Tibial nerve (tissue), 4 donors: ENCODE data around the gene TTC22.

Source experiments
- EP300 ChIP-seq, 2 donors: sonication (generic); formaldehyde crosslinking; IDR thresholded peaks; one replicate each; pipeline ENCODE4 v1.6.1; 2017; ENCODE audit warnings: antibody characterized with exemption in 2 of 2, mild to moderate bottlenecking in 1 of 2
- POLR2A ChIP-seq, 2 donors: fragments of 450-650 bp; IDR thresholded peaks; one replicate each; pipeline ENCODE4 v1.6.1; 2017; ENCODE audit warnings: antibody characterized with exemption in 2 of 2, mild to moderate bottlenecking in 2 of 2, moderate library complexity in 2 of 2
- TF ChIP-seq, protein P1 (sequence below), 5 experiments: fragments of 200-600 bp in 3 of 5; fragments of 450-650 bp in 2 of 5; sonication (generic) in 3 of 5; IDR thresholded peaks; one replicate each; pipeline ENCODE4 v1.5.1; 2016 to 2019; ENCODE audit warnings: antibody characterized with exemption in 5 of 5, mild to moderate bottlenecking in 3 of 5, moderate library complexity in 2 of 5

DNA sequence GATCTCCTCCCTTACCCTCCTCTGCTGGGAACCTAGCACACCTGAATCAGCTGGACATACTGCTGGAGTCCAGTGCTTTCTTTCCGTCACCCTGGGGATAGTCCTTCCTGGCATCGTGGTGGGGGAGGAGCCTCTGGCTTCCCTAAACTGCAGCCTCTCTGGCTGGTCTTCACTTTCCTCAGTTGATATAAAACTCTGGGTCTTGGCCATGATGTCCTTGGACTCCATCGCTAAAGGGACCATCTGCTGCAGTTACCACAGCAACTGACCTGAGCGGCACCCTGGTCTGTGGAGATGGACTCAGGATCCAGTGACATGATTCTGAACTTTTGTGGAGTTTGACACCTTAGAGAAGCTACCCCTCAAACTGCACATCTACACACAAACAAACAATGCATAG, 59.6 kb downstream of the TTC22 start:
- TF ChIP-seq POLR2A (IDR thresholded peaks at IDR 0.05) (no peak), EP300 (IDR thresholded peaks at IDR 0.05) (no peak)
- TF ChIP-seq, protein P1, sequence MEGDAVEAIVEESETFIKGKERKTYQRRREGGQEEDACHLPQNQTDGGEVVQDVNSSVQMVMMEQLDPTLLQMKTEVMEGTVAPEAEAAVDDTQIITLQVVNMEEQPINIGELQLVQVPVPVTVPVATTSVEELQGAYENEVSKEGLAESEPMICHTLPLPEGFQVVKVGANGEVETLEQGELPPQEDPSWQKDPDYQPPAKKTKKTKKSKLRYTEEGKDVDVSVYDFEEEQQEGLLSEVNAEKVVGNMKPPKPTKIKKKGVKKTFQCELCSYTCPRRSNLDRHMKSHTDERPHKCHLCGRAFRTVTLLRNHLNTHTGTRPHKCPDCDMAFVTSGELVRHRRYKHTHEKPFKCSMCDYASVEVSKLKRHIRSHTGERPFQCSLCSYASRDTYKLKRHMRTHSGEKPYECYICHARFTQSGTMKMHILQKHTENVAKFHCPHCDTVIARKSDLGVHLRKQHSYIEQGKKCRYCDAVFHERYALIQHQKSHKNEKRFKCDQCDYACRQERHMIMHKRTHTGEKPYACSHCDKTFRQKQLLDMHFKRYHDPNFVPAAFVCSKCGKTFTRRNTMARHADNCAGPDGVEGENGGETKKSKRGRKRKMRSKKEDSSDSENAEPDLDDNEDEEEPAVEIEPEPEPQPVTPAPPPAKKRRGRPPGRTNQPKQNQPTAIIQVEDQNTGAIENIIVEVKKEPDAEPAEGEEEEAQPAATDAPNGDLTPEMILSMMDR (IDR thresholded peaks at IDR 0.05), result no peak
